ENCODE measurements around the gene SHROOM1.

The SHROOM1 gene

DNA sequence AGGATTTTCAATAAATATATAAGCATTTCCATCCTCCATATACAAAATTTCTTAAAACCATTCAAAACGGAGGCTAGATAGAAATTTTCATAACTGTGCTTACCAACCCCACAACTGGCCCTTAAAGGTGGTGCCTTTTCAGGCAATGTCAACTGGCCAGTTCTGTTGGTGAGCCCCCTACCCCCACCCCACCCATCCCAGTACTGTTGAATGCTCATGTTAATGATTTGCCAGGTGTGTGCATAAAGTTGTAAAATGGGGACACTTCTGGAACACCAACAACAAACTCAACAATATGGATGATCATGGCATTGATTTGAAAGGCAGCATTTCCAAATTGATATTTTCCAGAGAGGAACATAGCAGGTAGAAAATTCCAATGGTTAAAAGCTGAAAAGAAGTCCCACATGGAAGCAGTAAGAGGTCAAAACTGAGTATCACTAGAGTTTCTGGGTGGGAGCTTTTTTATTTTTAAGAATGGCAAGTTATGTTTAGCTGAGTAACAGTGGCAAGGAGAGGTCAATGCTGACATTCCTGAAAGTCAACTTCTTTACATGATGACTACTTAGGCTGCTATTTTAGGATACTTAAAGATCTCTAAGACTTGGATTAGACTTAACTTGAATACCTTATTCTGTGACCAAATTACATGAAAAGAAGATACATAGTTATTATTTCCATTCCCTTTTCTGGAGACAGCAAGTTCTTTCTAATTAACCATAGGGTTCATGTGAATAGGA, 45.7 kb upstream of the SHROOM1 start:
- Histone ChIP-seq H3K27me3 (replicated peaks; ENCODE audit: insufficient read depth, low read length) (no peaks in the 10 kb centered on the region), H2AFZ (ENCODE audit: low read length) (no peak overlapping the region), H3K36me3 (replicated peaks; ENCODE audit: insufficient read depth, low read length) (0 out of 2 replicates have a peak, but pooled peaks cover 5% of the 10 kb centered on the region), H3K9me3 (replicated peaks; ENCODE audit: insufficient read depth, low read length) (no peaks in the 10 kb centered on the region), H3K79me2 (ENCODE audit: low read length) (no peaks in the 10 kb centered on the region), H3K27ac (ENCODE audit: low read length) (no peak overlapping the region), H3K4me3 (ENCODE audit: low read length) (no peak overlapping the region), H3F3A (ENCODE audit: insufficient read depth, low read length) (no peaks in the 10 kb centered on the region), H3K9ac (ENCODE audit: low read length) (no peak overlapping the region), H3K4me1 (ENCODE audit: low read length) (no peaks in the 10 kb centered on the region), H3K9me2 (replicated peaks; ENCODE audit: insufficient read depth, low read length) (no peaks in the 10 kb centered on the region), H3K4me2 (ENCODE audit: low read depth, low read length) (no peak overlapping the region), H4K20me1 (ENCODE audit: insufficient read depth, low read length) (no peaks in the 10 kb centered on the region)
- DNase-seq: no peak
- no peak for TF ChIP-seq EZH2phosphoT487 (IDR thresholded peaks at IDR 0.05; ENCODE audit: low read length)
- TF ChIP-seq, protein P1, sequence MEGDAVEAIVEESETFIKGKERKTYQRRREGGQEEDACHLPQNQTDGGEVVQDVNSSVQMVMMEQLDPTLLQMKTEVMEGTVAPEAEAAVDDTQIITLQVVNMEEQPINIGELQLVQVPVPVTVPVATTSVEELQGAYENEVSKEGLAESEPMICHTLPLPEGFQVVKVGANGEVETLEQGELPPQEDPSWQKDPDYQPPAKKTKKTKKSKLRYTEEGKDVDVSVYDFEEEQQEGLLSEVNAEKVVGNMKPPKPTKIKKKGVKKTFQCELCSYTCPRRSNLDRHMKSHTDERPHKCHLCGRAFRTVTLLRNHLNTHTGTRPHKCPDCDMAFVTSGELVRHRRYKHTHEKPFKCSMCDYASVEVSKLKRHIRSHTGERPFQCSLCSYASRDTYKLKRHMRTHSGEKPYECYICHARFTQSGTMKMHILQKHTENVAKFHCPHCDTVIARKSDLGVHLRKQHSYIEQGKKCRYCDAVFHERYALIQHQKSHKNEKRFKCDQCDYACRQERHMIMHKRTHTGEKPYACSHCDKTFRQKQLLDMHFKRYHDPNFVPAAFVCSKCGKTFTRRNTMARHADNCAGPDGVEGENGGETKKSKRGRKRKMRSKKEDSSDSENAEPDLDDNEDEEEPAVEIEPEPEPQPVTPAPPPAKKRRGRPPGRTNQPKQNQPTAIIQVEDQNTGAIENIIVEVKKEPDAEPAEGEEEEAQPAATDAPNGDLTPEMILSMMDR (IDR thresholded peaks at IDR 0.05; ENCODE audit: low read length): no peak
- TF ChIP-seq EZH2 (optimal IDR thresholded peaks at IDR 0.05; ENCODE audit: low read depth, low read length): no peak

DNA sequence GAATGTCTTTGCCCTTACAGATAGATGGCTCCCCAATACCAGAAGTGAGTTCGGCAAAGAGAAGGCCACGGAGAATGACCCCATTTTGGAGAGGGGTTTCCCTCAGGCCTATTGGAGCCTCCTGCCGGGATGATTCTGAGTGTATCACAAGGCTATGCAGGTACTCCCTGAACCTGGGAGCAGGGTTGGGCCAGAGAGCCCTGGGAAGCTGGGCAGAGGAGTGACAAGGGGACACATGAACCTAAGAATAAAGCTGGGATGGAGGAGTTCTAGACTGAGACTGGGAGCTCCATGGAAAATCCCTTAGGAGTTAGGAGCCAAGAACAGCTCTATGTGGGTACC, 43.5 kb upstream of the SHROOM1 start:
- H3K9ac ChIP-seq (ENCODE audit: low read length): no peak overlapping the region
- no peaks in the 10 kb centered on the region for H3K4me1 ChIP-seq (ENCODE audit: low read length)
- H3K9me3 ChIP-seq (replicated peaks; ENCODE audit: insufficient read depth, low read length): no peaks in the 10 kb centered on the region
- no peaks in the 10 kb centered on the region for H3K79me2 ChIP-seq (ENCODE audit: low read length)
- no peak overlapping the region for H3K4me2 ChIP-seq (ENCODE audit: low read depth, low read length)
- TF ChIP-seq EZH2 (optimal IDR thresholded peaks at IDR 0.05; ENCODE audit: low read depth, low read length) (no peak), EZH2phosphoT487 (IDR thresholded peaks at IDR 0.05; ENCODE audit: low read length) (no peak)
- TF ChIP-seq, protein P1 (IDR thresholded peaks at IDR 0.05; ENCODE audit: low read length): no peak
- DNase-seq: no peak
- no peak overlapping the region for H3K4me3 ChIP-seq (ENCODE audit: low read length)
- H3K27ac ChIP-seq (ENCODE audit: low read length): no peak overlapping the region
- H3K9me2 ChIP-seq (replicated peaks; ENCODE audit: insufficient read depth, low read length): no peaks in the 10 kb centered on the region
- H3K27me3 ChIP-seq (replicated peaks; ENCODE audit: insufficient read depth, low read length): no peaks in the 10 kb centered on the region
- peaks cover 4% of the 10 kb centered on the region; the same call in 1 of the 2 replicates for H3F3A ChIP-seq (ENCODE audit: insufficient read depth, low read length)
- H2AFZ ChIP-seq (ENCODE audit: low read length): no peak overlapping the region
- no peaks in the 10 kb centered on the region for H4K20me1 ChIP-seq (ENCODE audit: insufficient read depth, low read length)
- H3K36me3 ChIP-seq (replicated peaks; ENCODE audit: insufficient read depth, low read length): 0 out of 2 replicates have a peak, but pooled peaks cover under 1% of the 10 kb centered on the region

DNA sequence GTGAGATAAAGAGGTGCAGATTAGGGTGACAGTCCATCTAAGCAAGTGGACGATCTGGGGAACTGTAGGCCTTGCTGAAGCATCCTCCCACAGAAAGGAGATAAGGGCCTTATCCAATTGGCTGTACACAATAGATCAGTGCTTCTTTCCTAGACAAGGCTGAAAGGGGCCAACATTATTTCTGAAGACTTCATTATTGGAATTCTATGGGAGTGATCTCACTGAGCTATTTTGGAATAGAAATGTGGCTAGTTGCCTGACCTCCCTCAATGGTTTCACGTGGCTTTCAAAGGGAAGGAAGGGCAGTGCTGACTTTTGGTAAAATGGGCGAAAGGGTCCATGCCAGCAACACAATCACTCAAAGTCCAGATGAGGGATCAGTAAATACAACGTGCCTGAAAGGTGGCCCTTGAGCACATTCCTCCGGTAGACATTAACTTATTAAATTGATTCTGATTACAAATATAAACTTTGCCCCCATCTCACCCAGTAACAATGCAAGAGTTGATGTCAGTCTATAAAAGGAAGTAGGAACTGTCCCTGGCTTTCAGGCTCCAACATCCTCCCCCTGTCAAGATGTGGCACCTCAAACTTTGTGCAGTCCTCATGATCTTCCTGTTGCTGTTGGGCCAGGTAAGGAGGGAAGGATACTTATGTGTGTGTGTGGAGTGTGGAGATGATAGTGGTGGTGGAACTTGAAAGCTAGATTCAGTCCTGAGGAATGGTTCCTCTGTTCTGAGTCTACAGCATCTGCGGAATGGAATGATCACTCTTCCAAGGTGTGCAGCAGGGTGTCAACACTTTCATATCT, 42.9 kb upstream of the SHROOM1 start, which contains the start of gene LEAP2:
Gene LEAP2, plus strand, starts transcription at position 550 of the 811 bp plus-strand sequence. Its CDS starts 27 bp downstream, at position 577.
- Histone ChIP-seq H3K9ac (ENCODE audit: low read length) (no peak within 1 kb of the TSS), H3K36me3 (replicated peaks; ENCODE audit: insufficient read depth, low read length) (peaks cover 6% of the 10 kb centered on the region; the same call in 1 of the 2 replicates), H4K20me1 (ENCODE audit: insufficient read depth, low read length) (no peaks in the 10 kb centered on the region), H3K79me2 (ENCODE audit: low read length) (peaks cover 5% of the 10 kb centered on the region), H3K9me3 (replicated peaks; ENCODE audit: insufficient read depth, low read length) (no peaks in the 10 kb centered on the region), H3K4me3 (ENCODE audit: low read length) (no peak within 1 kb of the TSS), H3K27me3 (replicated peaks; ENCODE audit: insufficient read depth, low read length) (no peaks in the 10 kb centered on the region), H3F3A (ENCODE audit: insufficient read depth, low read length) (peaks cover 4% of the 10 kb centered on the region; the same call in 1 of the 2 replicates), H3K9me2 (replicated peaks; ENCODE audit: insufficient read depth, low read length) (no peaks in the 10 kb centered on the region), H3K4me1 (ENCODE audit: low read length) (no peaks in the 10 kb centered on the region), H3K4me2 (ENCODE audit: low read depth, low read length) (no peak within 1 kb of the TSS), H3K27ac (ENCODE audit: low read length) (no peak within 1 kb of the TSS), H2AFZ (ENCODE audit: low read length) (no peak within 1 kb of the TSS)
- DNase-seq: no peak
- no peak for TF ChIP-seq EZH2 (optimal IDR thresholded peaks at IDR 0.05; ENCODE audit: low read depth, low read length)
- TF ChIP-seq, protein P1 (IDR thresholded peaks at IDR 0.05; ENCODE audit: low read length): no peak
- no peak for TF ChIP-seq EZH2phosphoT487 (IDR thresholded peaks at IDR 0.05; ENCODE audit: low read length)
